Measurements from ENCODE around the gene RPL26.
A peak's percentile ranks its signal among the peaks of the same experiment; 100 is the strongest.

DNA sequence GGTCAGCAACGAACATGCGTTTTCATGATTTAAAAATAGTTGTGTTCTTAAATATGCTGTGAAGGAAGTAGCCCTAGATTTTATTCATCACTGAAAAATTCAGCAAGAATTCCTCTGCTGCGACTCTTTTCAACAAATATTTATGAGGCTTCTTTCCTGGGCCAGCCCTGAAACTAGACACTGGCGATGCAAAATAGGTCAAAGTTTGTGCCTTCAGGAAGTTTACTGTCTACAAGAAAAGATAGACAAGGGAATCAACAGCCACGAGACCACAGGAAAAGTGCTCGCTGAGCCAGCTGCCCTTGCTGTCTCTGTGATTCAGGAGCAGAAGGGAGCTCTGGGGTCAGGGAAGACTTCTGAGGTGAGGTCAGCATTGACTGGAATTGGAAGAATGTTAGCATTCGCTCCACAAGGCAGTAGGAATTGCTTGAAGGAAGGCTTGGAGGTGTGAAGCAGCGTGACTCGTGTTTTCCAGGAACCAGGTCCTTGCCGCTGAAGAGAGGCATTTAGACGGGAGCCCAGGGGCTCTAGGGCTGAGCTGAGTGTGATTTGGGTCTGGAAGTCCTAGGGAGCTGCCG lies 1.9 kb upstream of the RPL26 start:
- peak; percentile 21 for TF ChIP-seq POLR2AphosphoS5 (IDR thresholded peaks at IDR 0.05; ENCODE audit: insufficient read depth, low read depth, low read length)
- TF ChIP-seq CTCF (IDR thresholded peaks at IDR 0.05; ENCODE audit: extremely low read depth in 1 of 2, insufficient read depth in 1 of 2, low read depth in 1 of 2, low read length in 2 of 2) = no peak
- TF ChIP-seq POLR2A (IDR thresholded peaks at IDR 0.05; ENCODE audit: low read depth, low read length) = no peak
- no peak for TF ChIP-seq EZH2 (IDR thresholded peaks at IDR 0.05; ENCODE audit: borderline replicate concordance, low read depth, low read length, severe bottlenecking)
- TF ChIP-seq, protein P1, sequence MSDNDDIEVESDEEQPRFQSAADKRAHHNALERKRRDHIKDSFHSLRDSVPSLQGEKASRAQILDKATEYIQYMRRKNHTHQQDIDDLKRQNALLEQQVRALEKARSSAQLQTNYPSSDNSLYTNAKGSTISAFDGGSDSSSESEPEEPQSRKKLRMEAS (IDR thresholded peaks at IDR 0.05; ENCODE audit: insufficient read depth, insufficient read length) = peak; percentile 30
- TF ChIP-seq GATA2 (IDR thresholded peaks at IDR 0.05; ENCODE audit: insufficient read depth, insufficient read length, low read depth, low read length) = no peak
- no peak for TF ChIP-seq JUN (IDR thresholded peaks at IDR 0.05; ENCODE audit: borderline replicate concordance, insufficient read depth, insufficient read length, low read depth)
- no peak for TF ChIP-seq MYC (IDR thresholded peaks at IDR 0.05; ENCODE audit: low read depth, low read length)

All from endothelial cell of umbilical vein (primary cell).